ENCODE measurements around the gene SBK1. TPM values are rescaled to one million over a fixed set of nuclear protein-coding genes. Genes with fewer than 3 reads are reported as not detected.

SBK1 gene
- total RNA-seq, 1 donor: not detected

- no peak for TF ChIP-seq CTCF (IDR thresholded peaks at IDR 0.05; ENCODE audit: insufficient read depth, low read depth, low read length)
- H3K4me3 ChIP-seq (ENCODE audit: low read depth, low read length): no peak overlapping the region
- DNase-seq (ENCODE audit: low read depth): no peak
Measured at GRCh38 chr16:28301620-28302019, 9.3 kb downstream of the SBK1 start.

GRCh38 chr16:28303132-28303531, 10.8 kb downstream of the SBK1 start:
- no peak for TF ChIP-seq CTCF (IDR thresholded peaks at IDR 0.05; ENCODE audit: insufficient read depth, low read depth, low read length)
- DNase-seq (ENCODE audit: low read depth): no peak
- no peak overlapping the region for H3K4me3 ChIP-seq (ENCODE audit: low read depth, low read length)

GRCh38 chr16:28304214-28304613, 11.9 kb downstream of the SBK1 start:
- DNase-seq (ENCODE audit: low read depth): peak; percentile 58
- H3K4me3 ChIP-seq (ENCODE audit: low read depth, low read length): no peak overlapping the region
- TF ChIP-seq CTCF (IDR thresholded peaks at IDR 0.05; ENCODE audit: insufficient read depth, low read depth, low read length): no peak

GRCh38 chr16:28307936-28308335, 15.6 kb downstream of the SBK1 start:
- no peak for TF ChIP-seq CTCF (IDR thresholded peaks at IDR 0.05; ENCODE audit: insufficient read depth, low read depth, low read length)

GRCh38 chr16:28308794-28309584, 16.7 kb downstream of the SBK1 start:
- no peak for DNase-seq (ENCODE audit: low read depth)
- no peak for TF ChIP-seq CTCF (IDR thresholded peaks at IDR 0.05; ENCODE audit: insufficient read depth, low read depth, low read length)
- H3K4me3 ChIP-seq (ENCODE audit: low read depth, low read length): no peak overlapping the region

More at GRCh38 chr16:28307936-28308335, 15.6 kb downstream of the SBK1 start:
- no peak for DNase-seq (ENCODE audit: low read depth)
- no peak overlapping the region for H3K4me3 ChIP-seq (ENCODE audit: low read depth, low read length)

GRCh38 chr16:28309811-28310311, 17.5 kb downstream of the SBK1 start:
- H3K4me3 ChIP-seq (ENCODE audit: low read depth, low read length): no peak overlapping the region
- TF ChIP-seq CTCF (IDR thresholded peaks at IDR 0.05; ENCODE audit: insufficient read depth, low read depth, low read length): no peak
- no peak for DNase-seq (ENCODE audit: low read depth)
